Right lobe of liver (tissue), 6 donors: ENCODE measurements around the gene CACNA2D1. TPM values are rescaled to one million over a fixed set of nuclear protein-coding genes. Genes with fewer than 3 reads are reported as not detected.

Experiments
- ATAC-seq, 4 donors: fragments of 200-7000 bp; cut with Tn5 transposase; one replicate each; pipeline ENCODE4 v1.9.1; 2020; ENCODE audit warnings: mild to moderate bottlenecking in 4 of 4, moderate library complexity in 4 of 4
- DNase-seq, 3 donors: peaks; one replicate each; pipeline ENCODE4 v3.0.0-alpha.2; 2020
- H3K27ac ChIP-seq, 3 donors: fragments of 200-600 bp; one replicate each; pipeline ENCODE4 v1.8.0; 2022
- H3K27me3 ChIP-seq, 2 donors: fragments of 200-600 bp; one replicate each; pipeline ENCODE4 v1.8.0; 2022
- H3K36me3 ChIP-seq, 4 donors: fragments of 200-600 bp; sonication (generic) in 1 of 4; one replicate each; pipeline versions ENCODE4 v1.5.1 to v1.8.0; 2017 to 2022; ENCODE audit warnings: control low read depth in 1 of 4
- H3K4me1 ChIP-seq, 4 donors: fragments of 200-600 bp; sonication (generic) in 1 of 4; one replicate each; pipeline versions ENCODE4 v1.5.1 to v1.8.0; 2017 to 2022; ENCODE audit warnings: control low read depth in 1 of 4
- H3K4me3 ChIP-seq, 3 donors: fragments of 200-600 bp; one replicate each; pipeline ENCODE4 v1.8.0; 2022
- H3K9me3 ChIP-seq, 4 donors: fragments of 200-600 bp; sonication (generic) in 1 of 4; one replicate each; pipeline versions ENCODE4 v1.5.1 to v1.8.0; 2017 to 2022; ENCODE audit warnings: control low read depth in 1 of 4
- POLR2A ChIP-seq: fragments of 450-650 bp; IDR thresholded peaks from one replicate; pipeline ENCODE4 v1.6.1; 2017; ENCODE audit warnings: antibody characterized with exemption, mild to moderate bottlenecking
- WGBS: methylation state at CpG from one replicate; pipeline ENCODE4 v1.1.6; 2018; ENCODE audit warnings: low coverage, low lambda C conversion rate; ENCODE audit not compliant: insufficient coverage; ENCODE audit errors: missing lambda C conversion rate; 5-methylcytosine and 5-hydroxymethylcytosine counted together
- intact Hi-C, 2 donors: fragments of 100-400 bp; cut with DNase I; formaldehyde crosslinking; loops; one replicate each; pipeline versions ENCODE4 v1.11.2 to v1.14.1; 2022
- total RNA-seq, 6 experiments: library from RNA; depleted of rRNA in 2 of 6; stranded (reverse); fragments of >200 nt in 2 of 6; fragmentation: NEBNext Ultra II Directional in 3 of 6; extraction: Animal tissue kit (Norgen Biotek cat#: 25700) in 3 of 6; gene quantifications; one replicate each; pipeline versions ENCODE4 v1.1.0 to v1.2.4, GENCODE V29; 2016 to 2023
- TF ChIP-seq, protein P1 (sequence below), 4 donors: fragments of 200-600 bp in 3 of 4; fragments of 450-650 bp in 1 of 4; IDR thresholded peaks; one replicate each; pipeline versions ENCODE4 v1.5.1 to v1.8.0; 2016 to 2022; ENCODE audit warnings: antibody characterized with exemption in 4 of 4, mild to moderate bottlenecking in 2 of 4
- donor health status: DM: no; HTN: yes; CAD: no.
- donor health status: DM: no; HTN: no; CAD: no.
- donor health status: DM: no; HTN: no; CAD: no.
- donor health status: DM: no; HTN: yes; CAD: no.
- donor health status: DM: no; HTN: yes; CAD: no.

Gene CACNA2D1
- total RNA-seq, 6 experiments from 2014 or later, result 1.3 to 6.0 (median 2.2) TPM

DNA sequence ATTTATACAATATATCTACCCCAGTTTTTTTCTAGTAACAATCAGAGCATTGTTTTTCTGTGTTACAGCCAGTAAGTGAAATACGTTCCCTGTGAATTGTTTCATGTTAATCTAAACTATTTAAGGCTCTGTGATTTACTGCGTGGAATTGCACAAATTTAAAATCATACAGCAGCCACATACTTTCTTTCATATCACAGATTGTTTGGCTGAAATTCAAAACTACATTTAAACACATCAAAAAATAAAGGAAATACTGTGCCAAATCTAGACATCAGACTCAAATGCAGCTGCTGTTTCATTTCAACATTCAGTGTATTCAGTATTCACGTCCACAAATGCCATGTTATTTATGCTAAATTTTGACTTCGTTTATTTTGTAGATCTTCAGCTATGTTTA is 431.1 kb downstream of the CACNA2D1 start:
- TF ChIP-seq, protein P1, sequence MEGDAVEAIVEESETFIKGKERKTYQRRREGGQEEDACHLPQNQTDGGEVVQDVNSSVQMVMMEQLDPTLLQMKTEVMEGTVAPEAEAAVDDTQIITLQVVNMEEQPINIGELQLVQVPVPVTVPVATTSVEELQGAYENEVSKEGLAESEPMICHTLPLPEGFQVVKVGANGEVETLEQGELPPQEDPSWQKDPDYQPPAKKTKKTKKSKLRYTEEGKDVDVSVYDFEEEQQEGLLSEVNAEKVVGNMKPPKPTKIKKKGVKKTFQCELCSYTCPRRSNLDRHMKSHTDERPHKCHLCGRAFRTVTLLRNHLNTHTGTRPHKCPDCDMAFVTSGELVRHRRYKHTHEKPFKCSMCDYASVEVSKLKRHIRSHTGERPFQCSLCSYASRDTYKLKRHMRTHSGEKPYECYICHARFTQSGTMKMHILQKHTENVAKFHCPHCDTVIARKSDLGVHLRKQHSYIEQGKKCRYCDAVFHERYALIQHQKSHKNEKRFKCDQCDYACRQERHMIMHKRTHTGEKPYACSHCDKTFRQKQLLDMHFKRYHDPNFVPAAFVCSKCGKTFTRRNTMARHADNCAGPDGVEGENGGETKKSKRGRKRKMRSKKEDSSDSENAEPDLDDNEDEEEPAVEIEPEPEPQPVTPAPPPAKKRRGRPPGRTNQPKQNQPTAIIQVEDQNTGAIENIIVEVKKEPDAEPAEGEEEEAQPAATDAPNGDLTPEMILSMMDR (IDR thresholded peaks at IDR 0.05), result no peak
- TF ChIP-seq POLR2A, result no peak
- H3K4me3 ChIP-seq, result no peak overlapping the region
- DNase-seq, result no peak
- H3K36me3 ChIP-seq, result no peaks in the 10 kb centered on the region
- intact Hi-C loops, result no loop called here
- H3K27me3 ChIP-seq, result no peaks in the 10 kb centered on the region
- H3K4me1 ChIP-seq, result peaks cover 0 to 8% (median 0%) of the 10 kb centered on the region in 4 donors
- no peak for ATAC-seq
- WGBS, result 44% methylated on average over 4 of the region's 4 CpGs
- H3K9me3 ChIP-seq, result no peaks in the 10 kb centered on the region
- no peak overlapping the region for H3K27ac ChIP-seq

DNA sequence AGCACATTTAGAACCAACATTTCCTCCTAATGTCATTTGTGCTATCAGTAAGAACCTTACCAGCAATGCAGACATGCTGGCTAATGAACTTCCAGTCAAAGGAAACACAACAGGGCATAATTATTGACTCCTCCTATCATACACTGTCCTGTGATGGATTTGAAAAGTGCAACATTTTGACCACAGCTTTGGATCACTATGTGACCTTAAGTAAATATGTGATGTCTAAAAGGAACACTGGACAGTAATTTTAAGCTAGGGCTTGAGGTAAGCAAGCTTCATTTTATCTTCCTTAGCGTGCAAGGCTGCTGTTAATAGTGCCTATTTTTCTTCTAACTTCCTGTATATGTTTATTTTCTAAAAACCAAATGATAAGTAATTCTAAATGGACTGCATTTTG is 433.2 kb downstream of the CACNA2D1 start:
- peak in 2 of 4 donors; percentile 25 to 38 for ATAC-seq
- DNase-seq, result no peak
- H3K4me1 ChIP-seq, result no peaks in the 10 kb centered on the region
- H3K27ac ChIP-seq, result no peak overlapping the region
- intact Hi-C loops, result no loop called here
- H3K9me3 ChIP-seq, result no peaks in the 10 kb centered on the region
- no peaks in the 10 kb centered on the region for H3K36me3 ChIP-seq
- TF ChIP-seq, protein P1 (IDR thresholded peaks at IDR 0.05), result no peak
- TF ChIP-seq POLR2A, result no peak
- 45% methylated on average over 1 of the region's 1 CpG for WGBS
- no peaks in the 10 kb centered on the region for H3K27me3 ChIP-seq
- no peak overlapping the region for H3K4me3 ChIP-seq

DNA sequence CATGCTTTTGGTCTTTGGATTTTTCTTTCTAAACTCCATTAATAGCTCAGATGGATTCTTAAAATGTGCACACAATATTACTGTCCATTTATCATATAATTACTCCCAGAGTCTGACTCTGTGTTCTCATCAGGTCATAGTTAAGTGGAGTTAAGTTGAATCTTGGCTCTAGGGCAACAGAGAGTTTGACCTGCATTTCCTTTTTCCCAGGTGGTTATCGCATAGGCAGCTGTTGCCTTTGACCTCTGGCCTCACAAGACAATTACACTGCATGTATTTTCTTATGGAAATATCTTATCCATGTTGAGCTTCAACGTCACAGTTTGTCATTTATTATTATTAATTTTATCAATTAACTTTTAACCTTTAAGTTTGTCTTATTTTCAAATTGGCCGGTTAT is 436.3 kb downstream of the CACNA2D1 start:
- WGBS, result 37% methylated on average over 3 of the region's 3 CpGs
- peak; percentile 31 to 56 (median 50) for ATAC-seq

DNA sequence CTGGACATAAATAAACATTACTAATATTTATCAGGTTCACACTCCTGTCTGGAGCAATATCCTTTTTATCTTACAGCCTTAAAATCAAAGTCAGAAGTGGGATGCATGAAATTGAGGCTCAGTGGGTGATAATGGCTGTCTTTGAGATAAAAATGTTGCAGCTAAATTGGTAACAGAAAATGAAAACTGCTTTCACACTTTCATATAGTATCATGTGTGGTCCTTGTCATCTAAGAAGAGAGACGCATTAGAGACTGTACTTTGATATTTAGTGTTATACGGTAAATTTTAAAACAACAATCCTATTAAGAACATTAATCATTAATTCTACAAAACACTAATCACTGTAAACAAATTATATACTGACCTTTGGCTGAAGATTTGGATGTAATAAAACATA is 438.5 kb downstream of the CACNA2D1 start:
- intact Hi-C loops, result no loop called here
- Histone ChIP-seq H3K27ac (no peak overlapping the region), H3K27me3 (no peaks in the 10 kb centered on the region), H3K9me3 (no peaks in the 10 kb centered on the region), H3K36me3 (no peaks in the 10 kb centered on the region), H3K4me3 (no peak overlapping the region), H3K4me1 (no peaks in the 10 kb centered on the region)
- DNase-seq (no peak), ATAC-seq (no peak)
- 54% methylated on average over 2 of the region's 2 CpGs for WGBS
- TF ChIP-seq POLR2A, result no peak
- TF ChIP-seq, protein P1 (IDR thresholded peaks at IDR 0.05), result no peak

More for the DNA sequence above, 436.3 kb downstream of the CACNA2D1 start:
- no peak for TF ChIP-seq POLR2A
- TF ChIP-seq, protein P1 (IDR thresholded peaks at IDR 0.05), result no peak
- H3K4me3 ChIP-seq, result no peak overlapping the region
- H3K4me1 ChIP-seq, result no peaks in the 10 kb centered on the region
- intact Hi-C loops, result no loop called here
- H3K27me3 ChIP-seq, result no peaks in the 10 kb centered on the region
- H3K27ac ChIP-seq, result no peak overlapping the region
- DNase-seq, result no peak
- H3K36me3 ChIP-seq, result no peaks in the 10 kb centered on the region
- no peaks in the 10 kb centered on the region for H3K9me3 ChIP-seq

DNA sequence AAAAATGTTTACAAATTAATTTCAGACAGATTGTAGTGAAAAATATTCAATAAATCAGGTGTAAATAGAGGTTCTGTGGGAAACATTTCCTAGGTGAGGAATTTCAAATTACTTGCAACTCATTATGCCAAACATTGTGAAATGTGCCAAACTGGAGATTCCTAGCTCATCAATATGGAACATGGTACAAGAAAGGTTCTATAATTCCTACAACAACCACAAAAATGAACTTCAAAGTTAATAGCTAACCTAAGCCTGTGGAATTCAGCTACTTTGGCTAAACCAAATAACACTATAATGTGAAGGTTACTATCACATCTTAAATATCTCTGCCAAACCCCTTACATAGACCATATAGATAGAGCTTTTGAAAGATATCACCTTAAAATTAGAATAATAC is 450.4 kb downstream of the CACNA2D1 start:
- Histone ChIP-seq H3K4me3 (no peak overlapping the region), H3K27me3 (no peaks in the 10 kb centered on the region), H3K4me1 (no peaks in the 10 kb centered on the region), H3K27ac (no peak overlapping the region), H3K9me3 (no peaks in the 10 kb centered on the region), H3K36me3 (no peaks in the 10 kb centered on the region)
- no peak for TF ChIP-seq POLR2A
- TF ChIP-seq, protein P1 (IDR thresholded peaks at IDR 0.05), result no peak
- ATAC-seq, result no peak
- DNase-seq, result no peak
- intact Hi-C loops, result no loop called here
